ENCODE data around the gene C16orf90.

The C16orf90 gene, protein sequence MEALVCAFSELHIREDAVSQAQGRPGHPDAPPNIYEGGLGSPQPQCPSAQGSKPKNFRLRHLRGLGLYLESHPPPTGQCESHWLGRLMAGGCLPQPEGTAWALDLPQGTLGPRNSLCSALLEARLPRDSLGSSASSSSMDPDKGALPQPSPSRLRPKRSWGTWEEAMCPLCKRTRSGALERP

DNA sequence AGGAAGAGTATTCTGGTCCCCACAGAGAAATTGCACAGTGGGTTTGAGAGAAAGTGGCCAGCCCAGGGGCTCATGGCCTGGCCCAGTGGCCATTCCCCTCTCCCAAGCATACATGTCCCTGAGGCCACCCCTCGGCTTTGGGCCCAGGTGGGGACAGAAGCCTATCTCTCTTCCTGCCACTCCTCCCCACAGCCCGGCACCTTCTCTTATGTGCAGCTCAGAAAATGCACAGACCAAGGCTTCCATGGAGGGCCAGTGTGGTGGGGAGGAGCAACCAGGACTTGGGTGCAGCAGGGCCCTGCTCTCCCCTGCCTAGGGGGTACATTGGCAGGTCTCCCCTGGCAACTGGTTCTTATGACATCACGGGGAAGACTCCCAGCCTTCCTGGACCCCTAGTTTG lies at the start of gene C16orf90:
C16orf90 (minus strand) TSS at position 314 of the 400 bp plus-strand sequence; CDS start at position 246, 68 bp downstream.
- DNase-seq, result no peak

DNA sequence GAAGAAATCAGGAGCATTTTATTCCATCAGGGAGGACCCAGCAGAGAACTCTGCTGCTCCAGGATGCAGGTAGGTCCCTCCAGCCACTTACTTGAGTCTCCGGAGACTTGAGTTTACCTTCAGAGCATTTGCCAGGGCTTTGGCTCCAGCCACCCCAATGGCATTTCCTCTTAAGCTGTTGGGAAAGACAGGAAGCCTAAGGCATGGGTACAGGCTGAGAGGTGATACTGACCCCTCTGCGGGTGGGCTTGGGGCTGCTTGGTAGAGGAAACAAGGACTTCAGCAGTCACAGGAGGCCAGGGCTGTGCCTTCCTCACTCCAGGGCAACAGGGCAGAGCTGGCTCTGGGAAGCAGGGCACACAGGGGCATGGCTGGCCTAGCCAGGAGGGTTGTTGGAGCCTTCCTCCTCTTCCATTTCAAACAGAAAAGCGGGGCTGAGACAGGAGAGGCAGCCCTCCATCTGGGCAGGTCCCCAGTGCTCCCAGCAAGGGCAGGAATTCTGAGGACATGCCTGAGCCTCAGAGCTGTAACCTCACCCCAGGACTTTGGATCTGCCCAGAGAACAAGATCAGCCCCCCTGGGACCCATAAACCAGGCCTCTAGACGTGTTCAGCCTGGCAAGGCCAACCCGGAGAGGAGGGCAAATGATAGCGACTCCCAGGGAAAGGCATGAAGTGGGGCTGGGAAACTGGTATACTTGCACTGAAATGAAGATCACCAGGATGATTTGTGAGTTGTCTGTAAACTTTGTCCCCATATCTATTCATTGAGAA lies 47.5 kb upstream of the C16orf90 start:
- DNase-seq, result no peak

DNA sequence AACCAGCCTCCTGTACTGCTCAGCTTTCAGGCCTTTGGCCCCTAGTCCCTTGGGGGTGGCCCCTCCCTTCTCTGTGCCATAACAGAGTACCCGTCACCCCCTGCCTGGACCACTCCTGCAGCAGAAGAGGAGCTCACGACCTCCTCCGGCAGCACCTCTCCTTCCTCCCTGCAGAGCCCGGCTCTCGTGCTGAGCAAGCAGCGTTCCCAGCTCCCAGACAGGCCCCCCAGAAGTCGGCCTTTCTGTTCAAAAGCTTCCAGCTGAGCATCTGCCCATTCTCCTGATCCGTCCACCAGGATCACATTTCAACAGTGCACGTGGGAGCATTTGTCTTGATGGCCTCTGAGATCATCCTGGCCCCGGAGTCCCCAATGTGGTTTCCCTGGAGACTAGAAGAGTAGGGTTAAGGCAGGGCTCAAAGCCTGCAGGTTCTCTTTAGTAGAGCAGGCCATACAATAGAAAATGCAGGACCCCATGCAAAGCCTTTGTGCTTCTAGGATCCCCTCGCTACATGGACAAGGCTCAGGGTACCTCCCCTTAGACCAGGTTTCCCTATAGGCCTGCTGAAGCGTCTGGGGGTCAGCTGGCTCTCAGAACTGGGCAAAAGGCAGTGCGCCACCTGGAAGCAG lies 46.4 kb upstream of the C16orf90 start:
- no peak for DNase-seq

DNA sequence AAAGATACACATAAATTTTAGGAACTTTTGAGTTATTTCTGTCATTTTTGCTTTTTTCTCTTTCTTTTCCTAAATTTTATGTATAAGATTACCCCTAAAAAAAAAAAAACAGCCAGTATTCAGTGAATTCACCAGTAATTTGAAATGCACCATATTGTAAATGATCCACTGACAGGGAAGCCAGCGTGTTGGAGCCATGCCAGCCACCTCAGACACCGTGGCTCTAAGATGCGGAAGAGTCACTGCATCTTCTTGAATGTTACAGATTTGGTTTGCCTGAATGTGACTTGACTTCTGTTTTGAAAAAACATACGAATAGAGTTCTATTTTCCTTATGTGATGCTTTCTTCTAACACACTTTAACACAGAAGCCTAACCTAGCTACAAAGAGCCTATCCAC lies 42.9 kb upstream of the C16orf90 start:
- no peak for DNase-seq

DNA sequence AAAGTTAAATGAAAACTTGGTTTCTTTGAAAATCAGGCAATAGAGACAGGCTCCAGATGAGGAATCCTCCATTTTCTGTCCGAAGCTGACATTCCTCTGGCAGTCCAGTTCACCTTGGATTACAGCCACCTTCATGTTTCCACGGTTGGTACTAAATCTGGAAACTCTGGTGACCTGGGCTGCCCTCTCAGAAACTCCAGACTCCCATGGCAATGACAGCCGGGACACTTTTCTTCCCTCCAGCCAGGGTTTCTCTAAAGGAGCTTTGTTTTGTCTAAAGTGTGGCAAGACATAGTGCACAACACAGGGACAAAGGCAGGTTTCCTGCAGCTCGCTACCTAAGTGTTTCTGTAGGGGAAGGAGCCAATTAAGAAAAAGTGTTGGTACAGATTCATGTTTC lies 41.6 kb upstream of the C16orf90 start:
- no peak for DNase-seq

DNA sequence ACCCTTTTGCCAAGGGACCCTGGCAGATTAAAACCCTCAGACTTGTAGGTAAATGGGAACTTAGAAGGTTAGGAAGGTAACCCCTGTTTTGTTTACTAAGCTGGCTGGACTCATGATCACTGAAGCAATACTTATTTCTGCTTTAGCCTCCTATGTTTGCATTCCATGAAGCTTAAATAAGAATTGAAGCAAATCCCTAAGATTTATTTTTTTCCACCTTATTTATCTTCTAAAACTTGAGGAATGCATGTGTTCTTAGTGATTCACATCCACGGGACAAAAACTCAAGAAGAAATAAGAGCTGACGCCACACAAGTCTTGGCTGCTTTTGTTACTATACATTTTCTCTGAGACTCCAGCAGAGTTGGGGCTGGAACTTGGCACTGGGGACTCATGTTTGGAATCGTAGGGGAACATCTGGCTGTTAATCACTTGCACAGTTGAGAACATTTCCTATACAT lies 41.0 kb upstream of the C16orf90 start:
- no peak for DNase-seq

DNA sequence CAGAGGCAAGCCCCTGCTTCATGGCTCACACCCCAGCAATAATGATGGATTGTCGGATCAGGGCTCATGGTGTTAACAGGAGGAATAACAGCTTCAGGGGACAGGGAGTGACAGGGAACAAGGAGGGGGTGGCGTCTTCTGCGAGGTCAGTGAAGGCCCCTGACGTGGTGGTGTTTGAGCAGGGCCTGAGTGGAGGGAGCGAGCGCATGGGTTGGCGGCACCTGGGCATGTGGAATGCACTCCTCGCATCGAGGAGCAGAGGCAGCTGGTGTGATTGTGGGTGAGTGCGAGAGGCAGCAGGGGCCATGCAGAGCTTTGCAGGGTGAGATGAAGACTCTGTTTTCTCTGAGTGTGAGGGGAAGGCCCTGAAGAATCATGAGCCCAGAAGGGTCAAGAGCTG lies 38.8 kb upstream of the C16orf90 start:
- DNase-seq, result no peak

DNA sequence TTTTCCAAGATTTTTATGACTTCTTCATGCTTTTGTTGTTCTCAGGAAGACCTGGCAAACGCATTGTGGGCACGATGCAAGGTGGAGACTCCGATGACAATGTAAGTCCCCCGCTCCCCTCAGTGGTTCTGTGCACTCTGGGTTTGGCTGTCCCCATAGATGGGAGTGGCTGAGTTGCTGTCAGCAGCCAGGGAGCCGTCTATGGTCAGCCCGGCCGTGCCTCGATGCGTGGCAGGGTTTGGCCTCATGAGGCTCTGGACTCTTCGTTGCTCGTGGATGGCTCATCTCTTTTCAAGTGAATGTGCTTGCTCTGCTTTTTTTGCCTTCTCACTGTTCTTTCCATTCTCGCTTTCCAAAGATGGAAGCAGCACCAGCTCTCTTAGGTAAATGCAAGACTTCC lies 37.5 kb upstream of the C16orf90 start:
- no peak for DNase-seq

DNA sequence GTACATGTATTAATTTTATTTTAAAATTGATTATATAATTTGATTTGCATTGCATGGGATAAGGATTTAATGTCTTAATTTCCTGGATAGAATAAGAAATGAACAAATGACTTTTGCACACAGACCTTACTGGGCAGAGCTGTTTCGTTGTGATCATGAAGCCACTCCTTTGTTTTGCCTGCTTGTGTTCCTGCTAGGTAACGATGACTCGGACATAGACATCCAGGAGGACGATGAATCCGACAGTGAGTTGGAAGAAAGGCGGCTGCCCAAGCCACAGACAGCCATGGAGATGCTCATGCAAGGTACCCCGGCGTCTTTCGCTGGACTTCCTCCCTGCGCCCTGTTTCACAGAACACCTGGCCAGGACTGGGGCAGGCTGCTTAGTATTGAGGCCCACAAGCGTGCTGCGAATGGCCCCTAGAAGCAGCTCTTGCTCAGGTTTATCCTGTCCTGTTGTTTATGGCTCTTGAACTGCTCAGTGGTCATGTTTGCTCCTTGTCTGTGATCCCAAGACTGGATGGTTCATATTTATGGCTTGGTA lies 35.2 kb upstream of the C16orf90 start:
- DNase-seq, result no peak

DNA sequence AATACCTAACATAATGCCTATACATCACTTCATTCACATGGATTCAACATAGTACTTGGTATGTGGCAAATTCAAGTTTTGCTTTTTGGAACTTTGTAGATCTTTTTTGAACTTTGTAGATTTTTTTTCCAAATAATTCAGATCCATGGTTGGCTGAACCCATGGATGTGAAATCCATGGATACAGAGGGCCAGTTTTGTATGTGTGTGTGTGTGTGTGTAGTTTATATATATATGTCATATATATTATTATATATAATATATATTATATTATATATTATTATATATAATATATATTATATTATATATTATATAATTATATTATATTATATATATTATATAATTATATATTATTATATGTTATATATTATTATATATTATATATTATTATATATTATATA lies 33.9 kb upstream of the C16orf90 start:
- no peak for DNase-seq

DNA sequence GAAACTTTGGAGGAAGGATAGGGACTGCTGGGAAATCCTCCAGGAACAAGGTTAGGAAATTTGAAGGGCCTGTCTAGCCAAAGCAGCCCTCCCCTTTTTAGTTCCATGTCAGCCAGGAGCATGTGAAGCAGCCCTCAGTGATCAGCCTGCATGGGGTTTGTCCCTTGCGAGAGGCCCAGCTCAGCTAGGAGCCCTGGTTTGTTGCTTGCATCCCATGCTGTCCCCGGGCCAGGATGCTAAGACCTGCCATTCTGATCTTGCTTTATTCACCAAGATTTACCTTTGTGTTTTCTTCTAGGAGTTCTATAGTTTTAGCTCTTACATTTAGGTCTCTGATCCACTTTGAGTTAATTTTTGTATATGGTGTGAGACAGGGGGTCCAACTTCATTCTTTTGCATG lies 33.1 kb upstream of the C16orf90 start:
- no peak for DNase-seq

DNA sequence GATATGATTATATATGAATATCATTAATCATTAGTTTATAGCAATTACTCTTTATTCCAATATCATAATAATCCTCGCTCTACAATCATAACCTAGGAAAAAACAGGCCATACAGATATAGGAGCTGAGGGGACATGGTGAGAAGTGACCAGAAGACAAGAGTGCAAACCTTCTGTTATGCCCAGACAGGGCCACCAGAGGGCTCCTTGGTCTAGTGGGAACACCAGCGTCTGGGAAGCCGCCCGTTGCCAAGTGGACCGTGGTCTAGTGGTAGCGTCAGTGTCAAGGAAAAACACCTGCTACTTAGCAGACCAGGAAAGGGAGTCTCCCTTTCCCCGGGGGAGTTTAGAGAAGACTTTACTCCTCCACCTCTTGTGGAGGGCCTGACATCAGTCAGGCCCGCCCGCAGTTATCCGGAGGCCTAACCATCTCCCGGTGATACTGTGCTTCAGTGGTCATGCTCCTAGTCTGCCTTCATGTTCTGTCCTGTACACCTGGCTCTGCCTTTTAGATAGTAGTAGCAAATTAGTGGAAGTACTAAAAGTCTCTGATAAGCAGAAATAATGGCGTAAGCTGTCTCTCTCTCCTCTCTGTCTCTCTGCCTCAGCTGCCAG lies 32.0 kb upstream of the C16orf90 start:
- DNase-seq, result peak; percentile 13

DNA sequence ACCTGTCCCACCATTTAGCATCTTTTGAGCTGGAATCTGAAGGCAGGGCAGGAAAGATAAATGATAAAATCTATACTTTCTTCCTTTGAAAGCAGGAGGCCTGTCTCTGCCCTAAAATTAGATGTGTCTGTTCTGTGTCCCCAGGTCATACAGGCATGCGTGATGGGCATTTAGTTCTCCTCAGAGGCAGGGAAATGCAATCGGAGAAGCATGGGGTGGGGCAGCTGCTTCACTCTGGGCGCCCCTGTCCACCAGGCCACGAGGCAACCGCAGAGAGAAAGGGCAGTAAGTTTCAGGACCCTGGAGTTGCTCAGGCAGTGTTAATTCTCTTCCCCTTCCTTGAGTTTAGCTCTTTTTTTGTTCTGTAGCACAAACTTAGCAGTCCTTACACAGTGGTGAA lies 30.7 kb upstream of the C16orf90 start:
- no peak for DNase-seq

DNA sequence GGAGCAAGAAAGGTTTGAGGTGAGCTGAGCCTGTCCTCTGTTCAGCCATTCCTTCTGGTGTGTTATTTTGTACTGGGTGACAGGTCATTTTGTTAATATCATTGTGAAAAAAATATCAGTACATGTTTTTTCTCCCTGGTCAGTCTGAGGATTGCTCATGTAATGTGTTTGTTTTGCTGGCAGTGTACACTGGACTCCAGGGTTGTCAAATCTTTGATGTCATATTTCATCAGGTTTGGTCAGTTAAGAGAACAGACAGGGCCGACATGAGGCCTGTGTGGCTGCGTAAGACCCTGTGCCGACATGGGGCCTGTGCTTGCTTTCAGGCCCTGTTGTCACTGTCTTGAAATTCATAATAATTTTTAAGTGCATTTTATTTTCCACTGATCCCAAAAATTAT lies 28.0 kb upstream of the C16orf90 start:
- no peak for DNase-seq

DNA sequence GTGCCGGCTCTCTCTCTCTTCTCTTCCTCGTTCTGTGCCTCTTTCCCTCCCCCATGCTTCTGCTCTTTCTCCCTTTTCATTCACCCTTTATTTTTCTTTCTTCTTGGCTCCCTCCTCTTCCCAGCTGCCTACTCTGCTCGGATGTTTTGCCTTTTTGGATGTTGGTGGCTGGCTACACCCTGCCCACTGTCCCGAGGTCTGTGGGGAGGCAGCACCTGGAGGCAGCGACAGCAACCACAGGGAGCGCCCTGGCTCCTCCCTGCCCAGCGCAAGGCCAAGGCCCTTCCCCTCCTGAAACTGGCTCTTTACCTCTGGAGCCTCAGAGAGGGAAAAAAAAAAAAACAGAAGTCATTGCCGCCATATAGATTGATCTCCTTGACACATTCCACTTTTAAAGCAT lies 25.6 kb upstream of the C16orf90 start:
- DNase-seq, result no peak

DNA sequence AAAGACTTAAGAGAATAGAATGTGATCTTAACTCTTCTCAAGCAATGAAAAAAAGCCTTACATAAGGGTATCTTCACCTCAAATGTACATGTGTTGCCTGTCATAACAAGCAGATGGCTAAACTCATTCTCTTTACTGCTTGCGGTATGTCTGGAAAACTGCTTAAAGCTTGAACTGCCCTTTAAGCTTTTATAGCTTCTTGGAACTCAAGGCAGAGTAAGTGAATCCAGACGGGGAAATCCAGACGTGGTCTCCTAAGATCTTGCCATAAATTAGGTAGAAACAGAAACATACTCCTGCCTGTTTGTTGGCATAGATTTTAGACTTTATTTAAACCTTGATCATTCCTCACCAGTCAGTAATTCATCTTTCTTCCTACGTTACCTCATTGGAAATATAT lies 25.1 kb upstream of the C16orf90 start:
- no peak for DNase-seq

DNA sequence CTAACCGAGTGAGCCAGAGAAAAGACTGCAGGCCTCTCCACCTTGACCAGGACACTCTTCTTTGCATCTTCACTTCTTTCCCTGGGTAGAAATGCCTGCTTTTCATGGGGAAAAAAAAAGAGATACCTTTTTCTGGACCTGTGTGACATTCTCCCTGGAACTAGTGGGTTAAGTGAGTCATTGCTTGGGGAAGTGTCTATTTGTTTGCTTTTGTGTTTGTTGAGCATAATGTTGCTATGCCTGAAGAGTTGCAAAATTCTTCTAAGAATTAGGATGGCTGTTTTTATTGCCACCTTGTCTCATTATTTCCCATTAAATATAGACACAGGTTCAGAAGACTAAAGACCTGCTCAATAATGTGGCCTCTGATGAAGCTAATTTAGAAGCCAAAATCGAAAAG lies 24.3 kb upstream of the C16orf90 start:
- DNase-seq, result no peak

DNA sequence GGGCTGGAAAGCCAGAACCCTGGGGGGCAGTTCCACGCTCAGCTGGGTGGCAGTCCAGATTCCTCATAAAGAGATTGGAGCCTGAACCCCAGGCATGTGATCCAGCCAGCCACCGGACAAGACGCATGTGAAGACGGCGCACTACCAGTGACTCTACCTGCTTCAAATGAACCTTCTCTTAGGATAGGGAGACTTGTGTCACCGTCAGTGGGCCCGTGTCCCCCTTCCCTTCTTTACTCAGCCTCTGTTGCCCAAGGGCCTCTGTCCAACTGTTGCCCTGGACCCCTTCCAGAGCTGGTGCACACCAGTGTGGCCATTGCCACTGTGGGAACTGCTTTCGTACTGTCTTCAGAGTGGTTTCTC lies 23.7 kb upstream of the C16orf90 start:
- DNase-seq, result no peak

DNA sequence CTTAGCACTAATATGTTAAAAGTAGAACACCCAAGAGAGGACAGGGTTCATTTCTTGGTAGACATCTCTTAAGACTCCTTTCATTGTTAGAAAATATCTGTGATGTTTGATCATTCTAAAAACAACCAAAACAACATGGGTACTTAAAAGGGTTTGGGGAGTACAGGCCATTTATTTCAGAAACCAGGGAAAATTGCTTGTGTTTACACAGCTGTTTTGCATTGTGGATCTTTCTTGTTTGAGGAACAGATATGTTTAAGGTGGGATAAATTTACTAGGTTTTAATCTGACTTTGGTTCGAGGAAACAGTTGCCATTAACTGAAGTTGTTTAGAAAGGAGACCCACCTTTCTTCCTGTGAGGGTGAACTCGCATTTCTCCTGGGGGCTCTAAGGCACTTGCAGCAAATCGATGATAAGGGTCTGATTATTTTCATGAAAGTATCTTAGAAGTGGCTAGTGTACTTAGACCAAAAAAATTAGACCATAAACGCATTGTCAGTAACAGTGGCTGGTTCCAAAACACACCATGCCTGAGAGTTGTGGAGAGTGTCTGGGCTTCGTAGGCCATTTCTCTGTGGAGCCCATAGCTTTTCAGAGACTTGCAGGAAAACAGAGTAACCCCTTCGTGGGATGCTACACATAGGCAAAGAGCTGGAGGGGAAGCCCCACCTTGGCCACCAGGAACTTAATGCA lies 23.1 kb upstream of the C16orf90 start:
- DNase-seq, result no peak

DNA sequence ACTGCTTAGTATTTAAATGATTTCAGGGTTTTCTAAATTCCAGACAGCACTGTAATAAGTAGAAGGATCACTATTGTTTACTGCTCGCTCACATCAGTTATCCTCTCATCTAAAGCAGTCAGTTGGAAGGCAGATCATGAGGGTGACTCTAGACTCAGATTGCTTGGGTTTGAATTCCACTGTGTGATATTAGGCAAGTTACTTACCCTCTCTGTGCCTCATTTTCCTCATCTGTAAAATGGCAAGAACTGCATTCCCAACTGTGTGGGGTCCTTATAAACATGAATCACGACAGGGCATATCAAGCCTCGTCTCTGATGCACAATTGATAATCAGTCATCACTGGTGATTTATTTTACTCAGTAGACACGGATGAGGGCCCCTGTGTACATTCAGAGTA lies 20.6 kb upstream of the C16orf90 start:
- no peak for DNase-seq

DNA sequence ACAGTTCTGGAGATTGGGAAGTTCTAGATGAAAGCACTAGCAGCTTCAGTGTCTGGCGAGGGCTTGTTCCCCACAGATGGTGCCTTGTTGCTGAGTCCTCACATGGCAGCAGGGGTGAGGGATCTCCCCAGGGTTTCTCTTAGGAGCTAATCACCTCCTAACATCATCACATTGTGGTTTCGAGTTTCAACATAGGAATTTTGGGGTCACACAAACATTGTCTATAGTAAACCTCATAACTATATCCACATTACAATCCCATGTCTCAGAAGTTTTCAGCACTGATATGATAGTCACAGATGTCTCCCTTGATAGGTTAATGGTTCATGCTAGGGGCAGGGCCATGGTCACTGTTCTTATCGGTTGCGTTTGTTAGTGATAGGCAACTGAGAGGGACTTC lies 19.3 kb upstream of the C16orf90 start:
- DNase-seq, result no peak

DNA sequence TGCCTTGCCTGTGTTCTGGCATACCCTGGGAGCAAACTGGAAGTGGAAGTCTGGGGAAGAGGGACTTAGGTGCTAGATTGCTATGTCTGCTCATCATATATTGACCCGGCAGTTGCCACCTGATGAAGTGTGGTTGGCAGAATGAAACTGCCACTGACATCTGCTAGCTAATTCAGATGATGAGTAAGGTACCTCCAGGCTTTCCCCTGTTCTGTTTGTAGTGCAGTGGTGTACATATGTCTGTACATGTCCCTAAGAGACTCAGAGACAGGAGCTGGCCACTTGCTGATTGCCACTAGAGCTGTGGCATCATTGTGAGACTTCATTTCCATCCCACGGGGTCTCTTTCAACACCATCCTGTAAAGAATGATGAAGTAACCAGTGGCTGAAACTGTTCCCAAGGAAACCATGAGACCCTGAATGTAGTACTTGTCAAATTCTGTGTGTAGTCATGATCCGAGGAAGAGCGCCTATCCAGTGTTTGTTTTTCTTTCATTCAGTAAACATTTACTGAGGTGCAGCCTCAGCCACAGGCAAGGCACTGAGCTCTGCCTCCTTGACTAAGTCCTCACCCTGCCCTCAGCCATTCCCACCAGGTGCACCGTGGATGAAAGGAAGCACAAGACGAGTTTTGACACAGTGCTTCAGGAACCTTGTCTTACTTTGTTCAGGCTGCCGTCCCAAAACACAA lies 18.7 kb upstream of the C16orf90 start:
- no peak for DNase-seq
